Activated CD8-positive, alpha-beta memory T cell treated with anti-CD3 and anti-CD28 coated beads, Interleukin-2, amount 10 ng/mL, durations not matched to agents 7 days and 5 days (primary cell): Measurements from ENCODE around the gene TMEM101. TPM values are rescaled to one million over a fixed set of nuclear protein-coding genes. Genes with fewer than 3 reads are reported as not detected.
"Not testable (repeated sequence)": the region's sequence is repeated elsewhere in the genome, so short reads cannot be mapped to it uniquely, and the experiment has no call there.

Experiments used
- ATAC-seq: fragments of 150-1000 bp; cut with Tn5 transposase; one replicate; pipeline ENCODE4 v1.10.0; 2021; ENCODE audit warnings: moderate library complexity
- CTCF ChIA-PET: fragments of 350-600 bp; sonication (Branson Sonifier 250); formaldehyde crosslinking; loops from one replicate; lab custom pipeline; 2021; ENCODE audit warnings: antibody characterized with exemption; lab: Charles Lee
- DNase-seq: peaks from one replicate; pipeline ENCODE4 v3.0.0-alpha.2; 2020
- H3K27ac Mint-ChIP-seq: one replicate; pipeline ENCODE4 v1.8.0; 2021; ENCODE audit warnings: mild to moderate bottlenecking, mixed read lengths
- H3K27me3 Mint-ChIP-seq: one replicate; pipeline ENCODE4 v1.8.0; 2021; ENCODE audit warnings: mixed read lengths
- H3K36me3 Mint-ChIP-seq: one replicate; pipeline ENCODE4 v1.8.0; 2021; ENCODE audit warnings: mild to moderate bottlenecking, mixed read lengths
- H3K4me1 Mint-ChIP-seq: one replicate; pipeline ENCODE4 v1.8.0; 2021; ENCODE audit warnings: mixed read lengths
- H3K4me3 Mint-ChIP-seq: one replicate; pipeline ENCODE4 v1.8.0; 2021; ENCODE audit warnings: mild to moderate bottlenecking, moderate library complexity, mixed read lengths
- H3K9me3 Mint-ChIP-seq: one replicate; pipeline ENCODE4 v1.8.0; 2022; ENCODE audit warnings: low read depth, mixed read lengths
- total RNA-seq, 2 experiments: library from RNA; stranded (reverse); gene quantifications; one replicate each; pipeline ENCODE4 v1.2.3, GENCODE V29; 2021

Gene TMEM101
- total RNA-seq, 2 experiments from 2014 or later: 28.9 to 29.3 TPM

- ATAC-seq (no peak), DNase-seq (no peak)
- Mint-ChIP-seq H3K36me3 (no peaks in the 10 kb centered on the region), H3K27ac (no peak within 1 kb of the TSS), H3K4me1 (peaks cover 26% of the 10 kb centered on the region), H3K9me3 (no peaks in the 10 kb centered on the region), H3K4me3 (no peak within 1 kb of the TSS), H3K27me3 (peaks cover 22% of the 10 kb centered on the region)
- CTCF ChIA-PET: interaction anchor here (0.5 to 3.4 kb wide), 7 partner anchors 10 to 95 kb away, joined by 3 to 14 read pairs (median 4); no protein-coding TSS in a partner anchor
Measured at GRCh38 chr17:44004077-44004760, 10.5 kb downstream of the TMEM101 start, which contains the start of gene NAGS. Gene NAGS, plus strand, starts transcription at chr17:44004622. Its CDS starts 42 bp downstream, at chr17:44004664.

- DNase-seq (no peak), ATAC-seq (no peak)
- Mint-ChIP-seq H3K4me3 (no peak overlapping the region), H3K4me1 (peaks cover 17% of the 10 kb centered on the region), H3K9me3 (no peaks in the 10 kb centered on the region), H3K36me3 (no peaks in the 10 kb centered on the region), H3K27ac (no peak overlapping the region), H3K27me3 (peaks cover 22% of the 10 kb centered on the region)
- CTCF ChIA-PET: interaction anchor here (1.2 to 2.4 kb wide), 4 partner anchors 52 to 93 kb away, joined by 3 to 11 read pairs (median 8); no protein-coding TSS in a partner anchor
Measured at GRCh38 chr17:44002141-44002848, 12.5 kb downstream of the TMEM101 start.

GRCh38 chr17:44001461-44001920, 13.3 kb downstream of the TMEM101 start:
- Mint-ChIP-seq H3K4me3 (no peak overlapping the region), H3K36me3 (no peaks in the 10 kb centered on the region), H3K9me3 (no peaks in the 10 kb centered on the region), H3K4me1 (peaks cover 13% of the 10 kb centered on the region), H3K27me3 (peaks cover 23% of the 10 kb centered on the region), H3K27ac (no peak overlapping the region)
- no peak for DNase-seq
- CTCF ChIA-PET: interaction anchor here (2.4 kb wide), 2 partner anchors 58 to 77 kb away, joined by 8 to 11 read pairs; no protein-coding TSS in a partner anchor
- ATAC-seq: no peak

GRCh38 chr17:44000871-44001460, 13.8 kb downstream of the TMEM101 start:
- peaks cover 23% of the 10 kb centered on the region for H3K27me3 Mint-ChIP-seq
- no peak overlapping the region for H3K4me3 Mint-ChIP-seq
- peaks cover 8% of the 10 kb centered on the region for H3K4me1 Mint-ChIP-seq
- no peaks in the 10 kb centered on the region for H3K36me3 Mint-ChIP-seq
- ATAC-seq: no peak
- no peaks in the 10 kb centered on the region for H3K9me3 Mint-ChIP-seq
- CTCF ChIA-PET: interaction anchor here (0.7 to 2.4 kb wide), 2 partner anchors 57 to 309 kb away, joined by 3 to 11 read pairs; no protein-coding TSS in a partner anchor
- DNase-seq: no peak
- H3K27ac Mint-ChIP-seq: no peak overlapping the region

GRCh38 chr17:44000141-44000860, 14.5 kb downstream of the TMEM101 start:
- no peaks in the 10 kb centered on the region for H3K36me3 Mint-ChIP-seq
- H3K27ac Mint-ChIP-seq: no peak overlapping the region
- CTCF ChIA-PET: interaction anchor here (0.7 to 7.4 kb wide), 4 partner anchors 8 to 433 kb away, joined by 3 to 67 read pairs (median 4); partner anchors contain the start of gene PPY
- peaks cover 7% of the 10 kb centered on the region for H3K4me1 Mint-ChIP-seq
- DNase-seq (no peak), ATAC-seq (no peak)
- no peak overlapping the region for H3K4me3 Mint-ChIP-seq
- H3K9me3 Mint-ChIP-seq: no peaks in the 10 kb centered on the region
- peaks cover 21% of the 10 kb centered on the region for H3K27me3 Mint-ChIP-seq

- H3K36me3 Mint-ChIP-seq: no peaks in the 10 kb centered on the region
- no peak overlapping the region for H3K4me3 Mint-ChIP-seq
- ATAC-seq: no peak
Measured at GRCh38 chr17:43999024-43999423, 15.7 kb downstream of the TMEM101 start.

GRCh38 chr17:43998552-43998951, 16.2 kb downstream of the TMEM101 start:
- H3K4me3 Mint-ChIP-seq: no peak overlapping the region
- CTCF ChIA-PET: interaction anchor here (1.6 to 7.4 kb wide), 3 partner anchors 10 to 55 kb away, joined by 4 to 67 read pairs (median 5); partner anchors contain the start of gene PPY
- no peaks in the 10 kb centered on the region for H3K9me3 Mint-ChIP-seq
- H3K4me1 Mint-ChIP-seq: peaks cover 2% of the 10 kb centered on the region
- DNase-seq: no peak
- no peak overlapping the region for H3K27ac Mint-ChIP-seq
- H3K36me3 Mint-ChIP-seq: no peaks in the 10 kb centered on the region
- H3K27me3 Mint-ChIP-seq: peaks cover 22% of the 10 kb centered on the region
- ATAC-seq: no peak

More at GRCh38 chr17:43999024-43999423, 15.7 kb downstream of the TMEM101 start:
- Mint-ChIP-seq H3K27me3 (peaks cover 22% of the 10 kb centered on the region), H3K27ac (no peak overlapping the region), H3K9me3 (no peaks in the 10 kb centered on the region), H3K4me1 (peaks cover 2% of the 10 kb centered on the region)
- DNase-seq: no peak
- CTCF ChIA-PET: interaction anchor here (1.6 to 7.4 kb wide), 3 partner anchors 9 to 55 kb away, joined by 4 to 67 read pairs (median 5); partner anchors contain the start of gene PPY

- H3K4me1 Mint-ChIP-seq, H3K27ac Mint-ChIP-seq, H3K36me3 Mint-ChIP-seq, H3K9me3 Mint-ChIP-seq, H3K4me3 Mint-ChIP-seq, DNase-seq, ATAC-seq: not testable (repeated sequence)
- CTCF ChIA-PET: interaction anchor here (1.2 to 7.4 kb wide), 5 partner anchors 11 to 117 kb away, joined by 3 to 67 read pairs (median 3); partner anchors contain the start of gene PPY
- peaks cover 26% of the 10 kb centered on the region for H3K27me3 Mint-ChIP-seq
Measured at GRCh38 chr17:43997180-43997579, 17.6 kb downstream of the TMEM101 start.

- H3K4me1 Mint-ChIP-seq: no peaks in the 10 kb centered on the region
- CTCF ChIA-PET: interaction anchor here (0.8 to 7.4 kb wide), 8 partner anchors 12 to 117 kb away, joined by 3 to 67 read pairs (median 4); partner anchors contain the start of gene PPY
- no peak overlapping the region for H3K27ac Mint-ChIP-seq
- no peaks in the 10 kb centered on the region for H3K36me3 Mint-ChIP-seq
- H3K27me3 Mint-ChIP-seq: peaks cover 26% of the 10 kb centered on the region
- no peaks in the 10 kb centered on the region for H3K9me3 Mint-ChIP-seq
- ATAC-seq (no peak), DNase-seq (no peak)
- no peak overlapping the region for H3K4me3 Mint-ChIP-seq
Measured at GRCh38 chr17:43995150-43995471, 19.7 kb downstream of the TMEM101 start.

- H3K36me3 Mint-ChIP-seq: no peaks in the 10 kb centered on the region
- no peak overlapping the region for H3K27ac Mint-ChIP-seq
- H3K9me3 Mint-ChIP-seq: no peaks in the 10 kb centered on the region
- H3K27me3 Mint-ChIP-seq: peaks cover 26% of the 10 kb centered on the region
- H3K4me1 Mint-ChIP-seq: no peaks in the 10 kb centered on the region
- ATAC-seq: peak; percentile 87
- no peak overlapping the region for H3K4me3 Mint-ChIP-seq
- peak; percentile 75 for DNase-seq
- CTCF ChIA-PET: interaction anchor here (0.9 to 7.4 kb wide), 16 partner anchors 10 to 116 kb away, joined by 3 to 67 read pairs (median 4); partner anchors contain the start of genes NAGS and PPY
Measured at GRCh38 chr17:43994272-43995149, 20.3 kb downstream of the TMEM101 start.

- CTCF ChIA-PET: interaction anchor here (0.7 to 2.8 kb wide), 4 partner anchors 31 to 114 kb away, joined by 3 to 8 read pairs (median 4); no protein-coding TSS in a partner anchor
- Mint-ChIP-seq H3K9me3 (no peaks in the 10 kb centered on the region), H3K4me1 (no peaks in the 10 kb centered on the region), H3K27ac (no peak overlapping the region), H3K27me3 (peaks cover 35% of the 10 kb centered on the region), H3K4me3 (no peak overlapping the region), H3K36me3 (no peaks in the 10 kb centered on the region)
- ATAC-seq (no peak), DNase-seq (no peak)
Measured at GRCh38 chr17:43992641-43993040, 22.1 kb downstream of the TMEM101 start.
